Thyroid gland (tissue), 4 donors: ENCODE results near the gene COL18A1.

ENCODE experiments used
- POLR2A ChIP-seq, 2 donors: fragments of 450-650 bp; IDR thresholded peaks; one replicate each; pipeline ENCODE4 v1.6.1; 2017; ENCODE audit warnings: antibody characterized with exemption in 2 of 2, mild to moderate bottlenecking in 2 of 2, moderate library complexity in 1 of 2
- TF ChIP-seq, protein P1 (sequence below), 6 experiments: fragments of 200-600 bp in 3 of 6; fragments of 450-650 bp in 3 of 6; sonication (generic) in 3 of 6; IDR thresholded peaks; one replicate each; pipeline ENCODE4 v1.5.1; 2016 to 2019; ENCODE audit warnings: antibody characterized with exemption in 6 of 6, mild to moderate bottlenecking in 2 of 6, inconsistent platforms in 1 of 6, moderate library complexity in 1 of 6

DNA sequence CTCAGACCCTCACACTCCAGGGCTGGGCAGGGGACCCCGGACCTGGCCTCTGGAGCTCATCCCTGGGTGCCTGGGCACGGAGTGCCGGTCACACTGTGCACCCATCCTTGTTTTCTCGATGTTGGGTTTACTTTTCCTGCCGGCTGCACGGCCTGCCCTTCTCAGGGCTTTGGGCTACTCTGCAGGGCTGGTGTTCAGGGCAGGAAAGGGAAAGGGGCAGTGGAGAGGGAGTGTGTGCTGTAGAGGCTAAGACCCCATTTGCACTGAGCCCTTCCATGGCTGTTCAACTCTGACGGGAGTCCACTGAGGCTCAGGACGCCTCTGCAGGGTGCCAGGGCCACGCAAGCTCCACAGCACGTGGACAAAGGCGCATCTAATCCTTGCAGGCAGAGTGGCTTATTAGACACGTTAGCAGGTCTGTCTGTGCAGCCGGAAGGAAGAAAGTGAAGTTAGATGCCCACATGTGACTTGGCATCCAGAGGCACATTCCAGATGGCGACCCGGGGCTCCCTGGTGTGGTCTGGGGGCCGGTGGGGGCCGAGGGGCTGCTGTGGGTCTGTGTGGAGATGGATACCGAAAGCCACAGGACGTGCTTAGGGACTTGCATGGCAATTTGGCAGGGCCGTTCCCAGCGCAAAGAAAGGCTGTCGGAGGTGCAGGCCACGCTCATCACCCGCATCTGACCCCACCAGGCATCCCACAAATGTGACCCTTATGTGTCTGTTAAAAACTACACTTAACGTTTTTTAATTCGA, 33.6 kb downstream of the COL18A1 start:
- TF ChIP-seq, protein P1, sequence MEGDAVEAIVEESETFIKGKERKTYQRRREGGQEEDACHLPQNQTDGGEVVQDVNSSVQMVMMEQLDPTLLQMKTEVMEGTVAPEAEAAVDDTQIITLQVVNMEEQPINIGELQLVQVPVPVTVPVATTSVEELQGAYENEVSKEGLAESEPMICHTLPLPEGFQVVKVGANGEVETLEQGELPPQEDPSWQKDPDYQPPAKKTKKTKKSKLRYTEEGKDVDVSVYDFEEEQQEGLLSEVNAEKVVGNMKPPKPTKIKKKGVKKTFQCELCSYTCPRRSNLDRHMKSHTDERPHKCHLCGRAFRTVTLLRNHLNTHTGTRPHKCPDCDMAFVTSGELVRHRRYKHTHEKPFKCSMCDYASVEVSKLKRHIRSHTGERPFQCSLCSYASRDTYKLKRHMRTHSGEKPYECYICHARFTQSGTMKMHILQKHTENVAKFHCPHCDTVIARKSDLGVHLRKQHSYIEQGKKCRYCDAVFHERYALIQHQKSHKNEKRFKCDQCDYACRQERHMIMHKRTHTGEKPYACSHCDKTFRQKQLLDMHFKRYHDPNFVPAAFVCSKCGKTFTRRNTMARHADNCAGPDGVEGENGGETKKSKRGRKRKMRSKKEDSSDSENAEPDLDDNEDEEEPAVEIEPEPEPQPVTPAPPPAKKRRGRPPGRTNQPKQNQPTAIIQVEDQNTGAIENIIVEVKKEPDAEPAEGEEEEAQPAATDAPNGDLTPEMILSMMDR (IDR thresholded peaks at IDR 0.05) = no peak
- no peak for TF ChIP-seq POLR2A (IDR thresholded peaks at IDR 0.05)
